Renal pelvis (tissue), 12 donors: ENCODE measurements around the gene NR2E3. TPM values are rescaled to one million over a fixed set of nuclear protein-coding genes. Genes with fewer than 3 reads are reported as not detected.
A peak's percentile ranks its signal among the peaks of the same experiment; 100 is the strongest.

Experiments used
- DNase-seq: peaks from one replicate; pipeline ENCODE4 v3.0.0-alpha.2; 2013
- long read RNA-seq, 16 experiments: transcript quantifications; one replicate each; lab custom pipeline, GENCODE V29; 2026
- polyA plus RNA-seq, 3 donors: library from polyadenylated mRNA; unstranded; fragments of 120-200 nt; gene quantifications; one replicate each; pipeline ENCODE4 v1.2.1, GENCODE V29; 2013; ENCODE audit not compliant: insufficient read length in 3 of 3

The NR2E3 gene
- 1 to 10 TPM in 1 of 3 donors, under 1 TPM in 2; 0.54 to 1.1 (median 0.99) TPM for polyA plus RNA-seq
- long read RNA-seq, donor 1, result 0 reads
- long read RNA-seq, donor 2, result 0 reads
- long read RNA-seq, donor 3, result 0 reads
- long read RNA-seq, donor 4, result 0 reads
- long read RNA-seq, donor 5, result 0 reads
- long read RNA-seq, donor 6, result 0 reads
- long read RNA-seq, donor 7, result 0 reads
- long read RNA-seq, donor 8, result 0 reads
- long read RNA-seq, donor 9, result 0 reads
- long read RNA-seq, donor 10, result 0 reads
- long read RNA-seq, donor 11, result 0 reads
- long read RNA-seq, donor 12, result 0 reads
- long read RNA-seq, donor 13, result 0 reads
- long read RNA-seq, donor 14, result 0 reads
- long read RNA-seq, donor 15, result 0 reads
- long read RNA-seq, donor 16, result 0 reads

DNA sequence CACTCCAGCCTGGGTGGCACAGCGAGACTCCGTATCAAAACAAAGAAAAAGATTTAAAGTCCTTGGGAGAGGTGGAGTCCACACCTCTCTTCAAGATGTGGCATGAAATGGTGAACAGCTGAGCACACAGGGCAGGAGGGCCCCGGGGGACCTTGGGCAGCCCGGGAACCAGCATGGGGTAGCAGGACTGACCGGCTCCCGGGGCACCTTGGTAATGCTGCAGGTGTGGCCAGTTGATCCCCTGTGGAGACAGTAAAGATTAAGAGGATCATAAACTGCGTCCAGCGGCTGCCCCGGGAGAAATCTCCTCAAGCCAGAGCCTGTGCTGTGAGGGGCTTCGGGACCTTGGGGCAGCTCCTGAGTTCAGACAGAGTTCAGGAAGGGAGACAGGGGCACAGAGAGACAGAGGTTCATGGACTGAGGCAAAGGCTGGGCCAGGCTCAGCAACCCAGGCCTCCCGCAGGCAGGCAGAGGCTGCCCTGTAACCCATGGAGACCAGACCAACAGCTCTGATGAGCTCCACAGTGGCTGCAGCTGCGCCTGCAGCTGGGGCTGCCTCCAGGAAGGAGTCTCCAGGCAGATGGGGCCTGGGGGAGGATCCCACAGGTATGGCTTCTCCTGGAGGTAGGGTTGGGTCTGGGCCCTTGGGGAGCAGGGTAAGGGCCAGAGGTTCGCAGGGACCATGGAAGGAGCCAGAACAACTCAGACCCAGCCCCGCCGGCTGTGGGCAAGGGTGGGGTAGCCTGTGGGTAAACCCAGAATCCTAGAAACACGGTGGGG lies at the start of gene NR2E3:
Gene NR2E3 (plus strand): TSS at position 299 of the 780 bp plus-strand sequence. CDS start 190 bp downstream, at position 489.
- DNase-seq, result no peak

DNA sequence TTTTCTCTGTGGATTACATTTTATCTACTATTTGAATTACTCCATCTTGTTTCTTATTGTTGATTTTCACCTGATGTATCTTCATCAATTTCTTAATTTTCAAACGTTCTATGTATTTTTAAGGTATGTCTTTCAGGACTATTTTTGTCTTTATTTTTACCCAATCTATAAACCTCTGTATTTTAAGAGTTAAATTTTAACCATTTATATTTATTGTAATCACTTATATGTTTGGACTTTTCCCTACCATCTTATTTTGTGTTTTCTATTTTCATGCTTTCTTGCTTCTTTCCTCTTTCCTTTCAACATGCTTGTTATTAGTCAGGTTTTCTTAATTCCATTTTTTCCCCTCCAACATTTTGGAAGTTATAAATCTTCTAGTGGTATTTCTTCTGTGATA lies 49.5 kb upstream of the NR2E3 start:
- no peak for DNase-seq

DNA sequence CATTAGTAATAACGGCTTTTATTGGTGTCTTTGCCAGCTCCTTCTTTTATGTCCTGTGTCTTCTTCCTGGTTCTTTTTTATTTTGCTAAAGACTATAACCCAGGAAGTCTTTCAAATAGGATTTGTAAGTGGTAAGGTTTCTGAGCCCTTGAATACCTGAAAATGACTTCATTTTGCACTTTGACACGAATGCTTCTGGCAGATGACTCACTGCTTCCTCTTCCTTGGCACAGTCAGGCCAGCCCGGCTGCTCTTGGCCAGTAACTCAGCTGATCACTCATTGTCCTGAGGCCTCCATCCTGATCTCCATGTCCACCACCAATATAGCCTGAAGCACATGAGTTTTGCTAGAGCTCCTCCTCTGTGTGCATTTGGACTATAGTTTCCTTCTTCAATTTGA lies 48.7 kb upstream of the NR2E3 start:
- DNase-seq, result no peak

DNA sequence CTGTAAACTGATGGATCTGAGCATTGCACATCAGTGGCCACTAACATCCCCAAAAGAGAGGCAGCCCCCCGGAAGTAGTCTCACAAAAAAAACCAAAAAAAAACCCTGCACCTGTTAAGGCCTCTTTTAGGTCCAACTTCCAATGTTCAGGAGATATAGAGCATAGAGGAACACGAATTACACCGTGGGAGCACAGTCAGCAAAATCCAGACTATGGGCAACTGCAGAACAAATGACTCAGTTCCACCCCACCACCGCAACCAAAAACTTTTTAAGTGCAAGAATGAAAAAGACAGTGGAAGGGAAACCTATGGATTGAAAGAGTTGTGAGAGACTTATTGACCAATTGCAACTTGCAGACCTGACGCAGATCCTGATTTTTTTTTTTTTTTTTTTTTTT lies 42.2 kb upstream of the NR2E3 start:
- no peak for DNase-seq

DNA sequence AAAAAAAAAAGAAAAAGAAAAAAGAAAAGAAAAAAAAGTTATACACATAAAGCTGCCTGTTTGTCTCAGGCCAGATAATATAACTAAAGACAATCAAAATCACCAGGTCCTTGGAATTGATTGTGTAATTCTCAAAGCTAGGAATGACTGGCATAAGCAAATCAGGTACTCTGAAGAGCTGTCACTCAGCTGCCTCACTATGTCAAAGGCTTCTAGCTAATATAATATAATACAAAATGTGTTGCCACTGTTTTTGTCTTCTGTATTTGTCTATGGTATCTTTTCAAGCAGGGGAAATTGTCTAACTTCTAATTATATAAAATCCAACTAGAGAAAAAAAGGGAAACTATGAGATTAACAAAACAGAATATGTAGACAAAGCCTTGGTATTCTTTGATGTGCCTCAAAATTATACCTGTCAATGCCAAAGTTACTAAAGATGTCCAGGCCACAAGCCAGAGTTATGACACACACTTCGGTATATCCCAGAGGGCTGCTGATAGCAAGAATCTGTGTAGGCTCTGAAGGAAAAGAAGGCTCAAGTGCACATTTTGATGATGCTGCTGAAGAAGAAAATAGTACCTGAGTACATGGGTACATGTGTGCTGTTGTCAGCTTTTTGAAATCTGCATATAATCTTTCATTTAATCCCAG lies 37.0 kb upstream of the NR2E3 start:
- no peak for DNase-seq

DNA sequence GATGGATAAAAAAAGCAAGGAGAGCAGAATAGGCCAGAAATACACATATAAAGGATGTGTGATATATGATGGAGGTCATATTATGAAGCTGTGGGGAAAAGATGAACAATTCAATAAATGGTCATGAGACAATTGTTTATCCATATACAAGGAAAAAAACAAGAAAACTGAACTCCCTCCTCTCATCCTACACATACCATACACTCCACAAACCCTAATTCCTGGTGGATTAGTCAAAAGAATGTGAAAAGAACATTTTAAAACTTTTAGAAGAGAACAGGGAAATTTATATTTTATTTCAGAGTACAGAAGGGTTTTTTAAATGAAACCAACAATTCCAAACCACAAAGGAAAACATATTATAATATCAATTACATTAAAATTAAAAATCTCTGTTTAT lies 34.5 kb upstream of the NR2E3 start:
- no peak for DNase-seq

DNA sequence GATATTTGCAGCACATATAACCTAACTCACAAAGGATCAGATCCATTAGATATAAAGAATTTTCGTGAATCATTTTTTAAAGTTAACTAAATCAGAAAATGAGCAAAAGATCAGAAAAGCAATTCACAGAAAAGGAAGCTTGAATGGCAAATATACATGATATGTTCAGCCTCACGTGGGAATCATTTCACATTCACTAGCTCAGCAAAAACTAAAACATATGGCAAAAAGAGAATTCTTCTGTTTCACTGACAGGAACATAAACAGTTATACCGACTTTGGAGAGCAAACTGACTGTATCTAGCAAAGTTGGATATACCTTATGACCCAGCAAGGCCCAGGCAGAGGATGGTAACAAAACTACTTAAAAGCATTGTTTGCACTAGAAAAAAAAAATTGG lies 34.0 kb upstream of the NR2E3 start:
- DNase-seq, result no peak

DNA sequence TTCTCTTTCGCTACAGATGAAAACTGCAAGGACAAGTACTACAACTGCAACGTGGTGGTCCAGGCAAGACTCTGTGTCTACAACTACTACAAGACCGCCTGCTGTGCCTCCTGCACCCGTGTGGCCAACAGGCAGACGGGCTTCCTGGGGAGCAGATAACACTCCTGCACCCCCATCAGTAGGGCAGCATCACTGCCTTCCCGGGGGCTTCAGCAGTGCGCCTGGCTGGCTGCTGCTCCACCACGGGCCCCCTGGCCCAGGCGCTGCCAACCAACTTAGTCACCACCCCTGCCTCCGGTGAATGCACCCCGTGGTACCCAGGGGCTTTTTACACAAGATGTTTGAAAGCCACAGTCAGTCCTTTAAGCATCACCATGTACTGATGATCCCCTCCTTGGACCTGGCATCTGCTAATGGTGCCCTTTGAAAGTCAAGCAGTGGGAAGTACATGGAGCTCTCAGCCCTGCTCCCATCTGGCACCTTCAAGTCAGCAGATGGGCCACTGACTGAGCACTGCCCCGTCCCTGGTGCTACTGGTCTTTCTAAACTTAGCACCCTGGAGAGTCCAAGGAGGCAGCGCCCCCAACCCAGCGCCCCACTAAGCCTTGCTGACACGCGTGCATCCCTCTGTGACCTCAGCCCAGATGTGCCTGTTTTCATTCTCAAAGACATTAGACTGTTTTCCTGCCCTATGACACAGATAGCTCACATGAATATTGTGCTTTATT lies 33.0 kb upstream of the NR2E3 start:
- DNase-seq, result no peak

DNA sequence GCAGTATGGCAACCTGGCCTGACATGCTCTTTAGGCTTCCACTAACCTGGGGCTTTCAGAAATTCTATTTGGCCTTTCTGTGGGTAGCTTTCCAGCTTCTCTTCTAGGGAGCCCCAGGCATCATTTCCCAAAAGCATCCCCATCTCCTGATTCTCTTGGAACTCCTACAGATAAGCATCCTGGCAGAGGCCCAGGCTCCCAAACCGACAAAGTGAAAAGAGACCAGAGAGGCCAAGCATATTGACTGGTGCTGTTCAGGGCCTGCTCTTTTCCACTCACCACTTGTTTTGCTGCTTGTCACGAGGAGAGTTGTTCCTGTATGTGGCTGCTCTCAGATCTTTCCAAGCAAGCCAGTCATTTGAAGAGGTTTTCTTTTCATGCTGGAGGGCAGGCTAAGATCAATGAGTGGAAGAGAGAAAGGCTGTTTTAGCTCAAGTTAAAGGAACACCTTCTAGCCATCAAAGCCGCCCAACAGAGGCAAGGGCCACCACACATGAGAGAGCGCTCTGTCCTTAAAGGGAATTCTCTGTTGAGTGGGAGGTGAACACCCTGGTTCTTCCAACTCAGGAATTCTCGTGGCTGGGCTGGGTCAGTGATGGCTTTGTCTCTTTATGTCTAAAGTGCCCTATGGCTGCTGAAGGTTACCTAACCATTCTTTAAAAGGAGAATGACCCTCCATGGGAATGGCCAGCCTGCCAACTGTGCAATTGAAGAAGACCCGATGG lies 31.1 kb upstream of the NR2E3 start:
- no peak for DNase-seq

DNA sequence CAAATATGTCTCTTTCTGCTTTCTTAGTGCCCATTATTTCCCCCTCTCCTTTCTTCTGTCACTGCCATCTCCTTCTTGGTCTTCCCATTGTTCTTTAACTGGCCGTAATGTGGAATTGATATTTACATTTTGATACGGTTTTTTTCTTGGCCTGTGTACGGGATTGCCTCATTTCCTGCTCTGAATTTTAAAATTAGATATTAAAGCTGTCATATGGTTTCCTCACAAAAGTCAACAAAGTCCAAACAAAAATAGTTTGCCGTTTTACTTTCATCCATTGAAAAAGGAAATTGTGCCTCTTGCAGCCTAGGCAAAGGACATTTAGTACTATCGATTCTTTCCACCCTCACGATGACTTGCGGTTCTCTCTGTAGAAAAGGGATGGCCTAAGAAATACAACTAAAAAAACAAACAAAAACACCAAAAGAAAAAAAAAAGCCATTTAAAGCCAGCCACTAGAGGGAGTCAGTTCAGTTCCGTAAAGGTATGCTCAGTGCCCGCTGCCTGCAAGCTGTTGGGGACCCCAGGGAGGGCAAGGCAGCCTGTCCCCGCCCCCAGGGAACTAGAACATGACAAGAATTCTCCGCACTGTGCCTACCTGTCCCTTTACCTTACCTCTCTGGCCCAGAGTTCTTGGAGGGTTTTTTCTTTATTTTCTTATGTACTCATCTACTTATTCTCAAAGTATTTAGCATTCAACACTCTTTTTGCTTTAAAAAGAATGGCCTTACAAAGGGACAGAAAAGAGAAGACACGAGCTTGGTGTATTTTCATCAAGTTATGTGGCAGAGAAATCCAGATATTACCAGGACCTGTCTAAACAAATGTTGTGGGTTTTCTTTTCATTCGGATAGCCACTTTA lies 30.0 kb upstream of the NR2E3 start:
- peak; percentile 55 for DNase-seq

DNA sequence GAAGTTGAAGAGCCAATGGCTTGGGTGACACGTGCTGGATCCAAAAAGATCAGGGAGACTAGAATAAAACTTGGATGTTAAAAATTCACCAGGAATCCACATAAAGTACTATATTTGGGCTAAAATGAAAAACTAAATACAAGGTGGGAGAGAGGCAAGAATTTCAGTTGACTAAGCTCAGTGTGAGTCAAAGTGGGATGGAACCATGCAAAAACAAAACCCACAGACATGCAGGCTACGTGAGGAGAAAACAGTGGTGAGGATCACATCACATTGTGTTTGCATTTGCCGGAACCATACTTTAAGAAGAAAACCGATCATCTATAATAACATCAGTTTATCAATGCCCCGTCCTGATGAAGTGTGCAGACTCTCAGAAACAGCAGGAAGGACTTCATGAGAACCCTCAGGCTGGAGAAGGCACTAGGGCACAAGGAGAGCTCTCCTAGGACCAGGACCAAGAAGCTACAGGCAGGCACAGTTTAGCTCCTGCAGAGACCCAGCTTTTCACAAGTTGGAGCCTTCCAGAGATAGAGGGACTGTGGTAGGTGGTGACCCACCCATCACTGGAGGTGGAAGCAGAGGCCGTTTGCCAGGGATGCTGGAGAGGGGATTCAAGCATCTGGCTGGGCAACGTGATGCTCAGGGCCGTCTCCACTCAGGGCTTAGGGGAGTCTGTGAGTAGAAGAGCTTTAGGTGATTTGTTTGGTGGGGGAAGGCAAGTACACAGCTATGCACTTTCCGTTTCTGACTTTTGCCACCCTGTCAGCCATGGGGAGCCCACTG lies 29.0 kb upstream of the NR2E3 start:
- no peak for DNase-seq

DNA sequence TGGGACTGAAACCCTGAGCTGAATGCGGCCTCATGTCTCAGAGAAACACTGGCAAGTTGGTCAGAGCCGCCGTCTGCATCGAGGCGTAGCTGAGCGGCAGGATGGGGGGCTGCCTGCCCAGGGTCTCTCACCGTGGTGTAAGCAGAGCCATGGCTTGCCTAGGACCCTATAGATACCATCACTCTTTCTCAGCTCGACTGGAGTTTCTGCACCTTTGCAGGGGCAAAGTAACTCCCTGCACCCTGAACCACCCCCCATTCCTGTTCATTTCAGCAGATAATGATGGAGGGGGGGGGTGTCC lies 28.4 kb upstream of the NR2E3 start:
- DNase-seq, result no peak

DNA sequence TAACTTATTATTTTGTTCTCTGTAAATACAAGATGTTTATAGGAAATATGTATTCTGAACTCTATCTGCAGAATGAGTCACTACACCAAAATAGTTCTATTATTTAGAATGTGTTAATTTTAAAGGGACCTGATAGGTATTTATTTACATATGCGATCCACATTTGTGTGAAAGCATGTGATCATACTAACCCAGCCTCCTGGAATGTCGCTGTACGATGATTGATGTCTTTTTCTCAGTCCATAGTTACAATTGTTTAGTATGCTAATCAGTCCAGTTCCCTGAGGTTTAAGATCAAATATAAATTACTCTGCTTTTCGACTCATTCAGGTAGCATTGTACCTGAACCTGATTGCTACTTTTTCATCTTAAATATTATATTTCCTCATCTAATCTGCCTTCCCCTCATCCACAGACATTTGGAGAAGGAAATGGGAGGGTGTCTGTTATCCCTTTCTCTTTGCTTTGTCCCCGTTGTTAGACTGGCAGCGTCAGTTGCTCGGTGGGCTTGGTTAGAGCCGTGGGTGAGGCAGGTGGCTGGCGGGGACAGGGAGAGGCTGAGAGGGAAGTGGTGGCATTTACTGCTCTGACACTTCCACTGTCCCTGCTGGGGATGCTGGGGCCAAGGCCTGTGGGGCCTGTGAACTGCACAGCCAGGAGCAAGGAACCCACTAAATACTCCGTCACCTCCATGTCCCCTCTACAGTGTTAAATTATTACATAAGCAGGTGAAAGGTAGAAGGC lies 27.8 kb upstream of the NR2E3 start:
- DNase-seq, result no peak

DNA sequence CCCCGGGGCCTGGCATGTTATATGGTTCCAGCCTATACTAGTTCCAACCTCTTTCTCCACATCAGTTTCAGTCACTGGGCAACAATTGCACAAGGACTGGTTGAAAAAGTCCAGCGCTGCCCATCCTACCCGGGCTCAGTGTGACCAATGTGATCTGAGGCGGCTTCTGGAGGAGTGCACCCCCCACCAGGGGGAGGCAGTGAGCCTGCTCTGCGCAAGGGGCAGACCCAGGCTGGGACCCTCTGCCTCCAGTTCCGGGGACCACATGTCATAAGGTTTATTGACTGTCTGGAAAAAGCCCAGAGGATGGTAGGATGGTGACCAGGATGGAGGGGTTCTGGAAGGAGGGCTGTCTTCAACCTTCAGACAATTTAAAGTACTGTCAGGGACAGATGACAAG lies 25.6 kb upstream of the NR2E3 start:
- no peak for DNase-seq

DNA sequence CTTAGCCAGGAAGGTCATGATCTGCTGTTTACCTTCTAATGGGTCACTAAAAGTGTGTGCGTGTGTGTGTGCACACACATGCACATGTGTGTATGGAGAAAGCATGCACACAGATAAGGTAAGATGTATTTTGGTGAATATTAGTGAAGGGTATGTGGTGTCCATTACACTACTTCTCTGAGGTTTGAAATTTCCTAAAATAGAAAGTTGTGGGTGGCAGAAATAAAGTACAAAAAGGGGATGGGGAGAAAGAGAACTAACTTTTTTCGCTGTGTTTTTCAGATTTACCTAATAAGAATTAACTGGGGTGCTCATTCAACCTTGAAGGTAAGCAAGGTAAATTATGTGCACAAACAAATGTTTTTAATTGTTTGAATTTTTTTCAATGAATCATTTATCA lies 24.4 kb upstream of the NR2E3 start:
- DNase-seq, result no peak

DNA sequence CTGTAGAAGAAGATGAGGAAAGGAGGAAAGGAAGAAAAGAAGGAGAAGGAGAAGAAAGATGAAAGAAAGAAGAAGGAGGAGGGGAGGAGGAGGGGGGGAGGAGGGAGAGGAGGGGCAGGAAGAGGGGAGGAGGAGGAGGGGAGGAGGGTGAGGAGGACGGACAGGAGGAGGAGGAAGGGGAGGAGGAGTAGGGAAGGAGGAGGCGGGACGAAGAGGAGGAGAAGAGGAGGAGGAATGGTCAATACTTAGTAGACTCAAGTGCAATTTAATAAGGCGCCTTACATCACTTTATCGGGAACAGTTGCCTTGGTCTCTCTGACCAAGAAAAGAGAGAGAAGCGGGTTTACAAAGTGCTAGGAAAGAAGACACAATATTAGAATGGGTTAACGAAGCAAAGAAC lies 23.7 kb upstream of the NR2E3 start:
- no peak for DNase-seq

DNA sequence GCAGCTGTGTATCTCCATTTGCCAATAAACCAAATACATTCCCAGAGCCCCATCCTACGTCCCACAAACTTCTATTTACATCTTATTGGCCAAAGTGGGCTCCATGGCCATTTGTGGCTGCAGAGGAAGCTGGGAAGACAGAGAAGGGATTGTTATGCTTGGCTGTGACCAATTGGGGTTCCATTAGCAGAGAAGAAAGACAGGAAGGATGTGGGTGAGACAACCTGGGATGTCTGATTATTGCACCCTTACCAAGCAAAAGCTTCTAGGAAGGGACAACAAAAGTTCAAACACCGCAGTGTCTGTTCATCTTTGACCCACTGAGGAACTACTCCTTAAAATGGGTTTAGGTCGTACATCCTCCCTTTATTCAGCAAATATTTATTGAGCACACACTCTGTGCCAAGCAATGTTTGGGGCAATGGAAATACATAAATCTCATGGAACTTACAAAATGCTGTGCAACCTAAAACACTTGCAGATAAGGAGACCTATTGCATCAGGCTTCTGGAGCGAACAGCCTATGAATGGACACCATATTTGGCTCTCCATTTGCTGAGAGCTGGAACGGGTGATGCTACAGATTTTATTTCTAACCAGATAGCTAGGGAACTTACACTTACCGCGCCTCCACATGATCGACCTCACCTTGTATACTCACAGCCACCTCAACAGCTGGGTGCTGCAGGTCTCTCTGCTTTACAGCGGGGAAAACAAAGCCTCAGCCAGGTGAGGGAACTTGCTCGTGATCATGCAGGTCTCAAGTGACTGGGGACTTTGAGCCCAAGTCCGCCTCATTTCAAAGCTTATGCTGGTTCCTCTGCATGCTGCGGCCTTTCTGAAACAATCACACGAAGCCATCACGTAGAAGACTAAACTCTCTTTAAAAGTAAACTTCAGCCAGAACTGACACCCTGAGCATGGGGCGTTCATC lies 21.4 kb upstream of the NR2E3 start:
- no peak for DNase-seq

DNA sequence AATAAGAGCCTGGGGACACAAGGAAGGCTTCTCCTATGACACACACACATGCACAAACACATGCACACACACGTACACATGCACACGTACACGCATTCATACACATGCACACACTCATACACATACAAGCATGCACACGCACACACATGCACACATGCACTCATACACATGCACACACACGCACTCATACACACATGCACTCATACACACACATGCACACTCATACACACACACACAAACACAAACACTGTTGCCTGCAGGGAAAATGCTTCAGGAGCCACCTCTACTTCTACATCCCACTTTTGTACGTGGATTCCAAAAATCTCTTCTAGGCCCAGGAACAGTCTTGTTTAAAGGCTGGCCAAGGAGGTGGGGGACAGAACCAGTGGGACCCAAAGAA lies 20.7 kb upstream of the NR2E3 start:
- DNase-seq, result no peak
